WI38 (cell line): ENCODE results near the gene PDE4C.

ENCODE experiments used
- H3K4me3 ChIP-seq: 2 replicates; pipeline ENCODE4 v1.5.1; 2011; ENCODE audit warnings: low read depth, mild to moderate bottlenecking, control low read depth, low read length
- CTCF ChIP-seq: IDR thresholded peaks from 2 replicates; pipeline ENCODE4 v1.5.1; 2012; ENCODE audit warnings: low read depth, mild to moderate bottlenecking, control low read depth, low read length

Gene PDE4C

GRCh38 chr19:18208098-18208951 lies 17.9 kb downstream of the PDE4C start:
- TF ChIP-seq CTCF: 0 out of 2 replicates have a peak, but pooled peaks have one; percentile 36
- H3K4me3 ChIP-seq: no peak overlapping the region

GRCh38 chr19:18206018-18206417 lies 20.2 kb downstream of the PDE4C start:
- no peak for TF ChIP-seq CTCF
- H3K4me3 ChIP-seq: no peak overlapping the region

GRCh38 chr19:18205200-18205892 lies 20.9 kb downstream of the PDE4C start:
- peak overlapping the region; percentile 72 for H3K4me3 ChIP-seq
- no peak for TF ChIP-seq CTCF

GRCh38 chr19:18204394-18205199 lies 21.6 kb downstream of the PDE4C start:
- no peak for TF ChIP-seq CTCF

GRCh38 chr19:18203863-18204393 lies 22.3 kb downstream of the PDE4C start, which contains the start of gene RAB3A:
RAB3A (minus strand) TSS chr19:18204042; CDS start chr19:18202740, 1,302 bp downstream.
- H3K4me3 ChIP-seq: peak within 1 kb of the TSS; percentile 73

More at GRCh38 chr19:18204394-18205199, 21.6 kb downstream of the PDE4C start:
- H3K4me3 ChIP-seq: peak overlapping the region; percentile 72

GRCh38 chr19:18203408-18203862 lies 22.8 kb downstream of the PDE4C start:
- TF ChIP-seq CTCF: no peak
- peak overlapping the region; percentile 73 for H3K4me3 ChIP-seq

More at GRCh38 chr19:18203863-18204393, 22.3 kb downstream of the PDE4C start, which contains the start of gene RAB3A:
- no peak for TF ChIP-seq CTCF
